Glutamatergic neuron (in vitro differentiated cells): ENCODE data around the gene FAM107B. TPM values are rescaled to one million over a fixed set of nuclear protein-coding genes. Genes with fewer than 3 reads are reported as not detected.

Source experiments
- DNase-seq: peaks from one replicate; pipeline ENCODE4 v3.0.0; 2022
- H3K27ac Mint-ChIP-seq: one replicate; pipeline ENCODE4 v1.8.0; 2020; ENCODE audit warnings: mild to moderate bottlenecking, mixed read lengths, inconsistent platforms; ENCODE audit not compliant: unreplicated experiment
- H3K27me3 Mint-ChIP-seq: one replicate; pipeline ENCODE4 v1.8.0; 2020; ENCODE audit warnings: mild to moderate bottlenecking, moderate library complexity, mixed read lengths, inconsistent platforms; ENCODE audit not compliant: unreplicated experiment
- H3K36me3 Mint-ChIP-seq: one replicate; pipeline ENCODE4 v1.8.0; 2020; ENCODE audit warnings: mild to moderate bottlenecking, mixed read lengths, inconsistent platforms; ENCODE audit not compliant: unreplicated experiment
- H3K4me1 Mint-ChIP-seq: one replicate; pipeline ENCODE4 v1.8.0; 2020; ENCODE audit warnings: mild to moderate bottlenecking, low read depth, mixed read lengths, inconsistent platforms; ENCODE audit not compliant: unreplicated experiment
- H3K4me3 Mint-ChIP-seq: one replicate; pipeline ENCODE4 v1.8.0; 2020; ENCODE audit warnings: mild to moderate bottlenecking, mixed read lengths, inconsistent platforms; ENCODE audit not compliant: unreplicated experiment
- H3K9me3 Mint-ChIP-seq: one replicate; pipeline ENCODE4 v1.8.0; 2020; ENCODE audit warnings: mild to moderate bottlenecking, moderate library complexity, mixed read lengths, inconsistent platforms; ENCODE audit not compliant: unreplicated experiment
- total RNA-seq: library from RNA; stranded (reverse); fragmentation: NEBNext Ultra II Directional; extraction: Animal tissue kit (Norgen Biotek cat#: 25700); gene quantifications from one replicate; pipeline ENCODE4 v1.2.1, GENCODE V29; 2021; ENCODE audit not compliant: unreplicated experiment
- TF ChIP-seq, protein P1 (sequence below): fragments of 200-600 bp; sonication (generic); IDR thresholded peaks from one replicate; pipeline ENCODE4 v1.5.0; 2021; ENCODE audit not compliant: partially characterized antibody, unreplicated experiment

The FAM107B gene
- total RNA-seq, 1 donor from 2014 or later: 88.6 TPM

- Mint-ChIP-seq H3K9me3 (peaks cover 3% of the 10 kb centered on the region), H3K27ac (no peak overlapping the region), H3K4me3 (no peak overlapping the region), H3K27me3 (peaks cover 1% of the 10 kb centered on the region), H3K4me1 (peaks cover 4% of the 10 kb centered on the region), H3K36me3 (peaks cover 8% of the 10 kb centered on the region)
- TF ChIP-seq, protein P1, sequence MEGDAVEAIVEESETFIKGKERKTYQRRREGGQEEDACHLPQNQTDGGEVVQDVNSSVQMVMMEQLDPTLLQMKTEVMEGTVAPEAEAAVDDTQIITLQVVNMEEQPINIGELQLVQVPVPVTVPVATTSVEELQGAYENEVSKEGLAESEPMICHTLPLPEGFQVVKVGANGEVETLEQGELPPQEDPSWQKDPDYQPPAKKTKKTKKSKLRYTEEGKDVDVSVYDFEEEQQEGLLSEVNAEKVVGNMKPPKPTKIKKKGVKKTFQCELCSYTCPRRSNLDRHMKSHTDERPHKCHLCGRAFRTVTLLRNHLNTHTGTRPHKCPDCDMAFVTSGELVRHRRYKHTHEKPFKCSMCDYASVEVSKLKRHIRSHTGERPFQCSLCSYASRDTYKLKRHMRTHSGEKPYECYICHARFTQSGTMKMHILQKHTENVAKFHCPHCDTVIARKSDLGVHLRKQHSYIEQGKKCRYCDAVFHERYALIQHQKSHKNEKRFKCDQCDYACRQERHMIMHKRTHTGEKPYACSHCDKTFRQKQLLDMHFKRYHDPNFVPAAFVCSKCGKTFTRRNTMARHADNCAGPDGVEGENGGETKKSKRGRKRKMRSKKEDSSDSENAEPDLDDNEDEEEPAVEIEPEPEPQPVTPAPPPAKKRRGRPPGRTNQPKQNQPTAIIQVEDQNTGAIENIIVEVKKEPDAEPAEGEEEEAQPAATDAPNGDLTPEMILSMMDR: no peak
- no peak for DNase-seq
Observed at GRCh38 chr10:14476641-14477407, 297.9 kb downstream of the FAM107B start.

DNA sequence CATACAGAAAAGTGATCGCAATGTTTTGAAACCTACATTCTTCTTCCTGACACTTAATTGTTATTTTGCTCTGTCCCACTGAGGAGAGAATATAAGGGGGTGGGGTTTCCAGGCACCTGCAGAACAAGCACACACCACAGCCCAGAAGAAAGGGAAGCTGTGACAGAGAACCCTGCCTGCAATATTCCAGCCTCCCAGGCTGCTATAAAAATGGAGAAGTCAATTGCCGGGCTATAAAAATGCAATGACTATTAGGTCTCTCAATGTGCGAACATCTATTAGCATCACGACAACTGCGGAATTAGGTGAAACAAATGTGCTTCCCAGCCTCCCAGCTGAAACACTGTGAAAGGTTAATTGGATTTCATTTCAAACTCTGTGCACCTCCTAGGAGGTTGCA is 298.7 kb downstream of the FAM107B start:
- H3K4me1 Mint-ChIP-seq: peaks cover 4% of the 10 kb centered on the region
- no peak overlapping the region for H3K27ac Mint-ChIP-seq
- TF ChIP-seq, protein P1: no peak

GRCh38 chr10:14474656-14475055 is 300.0 kb downstream of the FAM107B start:
- H3K4me1 Mint-ChIP-seq: peaks cover 4% of the 10 kb centered on the region
- peaks cover 1% of the 10 kb centered on the region for H3K27me3 Mint-ChIP-seq
- peaks cover 20% of the 10 kb centered on the region for H3K36me3 Mint-ChIP-seq
- no peak overlapping the region for H3K27ac Mint-ChIP-seq
- DNase-seq: no peak
- TF ChIP-seq, protein P1: no peak
- no peaks in the 10 kb centered on the region for H3K9me3 Mint-ChIP-seq
- H3K4me3 Mint-ChIP-seq: no peak overlapping the region

More for the DNA sequence above, 298.7 kb downstream of the FAM107B start:
- Mint-ChIP-seq H3K4me3 (no peak overlapping the region), H3K9me3 (no peaks in the 10 kb centered on the region), H3K27me3 (peaks cover 1% of the 10 kb centered on the region), H3K36me3 (peaks cover 8% of the 10 kb centered on the region)
- DNase-seq: no peak

DNA sequence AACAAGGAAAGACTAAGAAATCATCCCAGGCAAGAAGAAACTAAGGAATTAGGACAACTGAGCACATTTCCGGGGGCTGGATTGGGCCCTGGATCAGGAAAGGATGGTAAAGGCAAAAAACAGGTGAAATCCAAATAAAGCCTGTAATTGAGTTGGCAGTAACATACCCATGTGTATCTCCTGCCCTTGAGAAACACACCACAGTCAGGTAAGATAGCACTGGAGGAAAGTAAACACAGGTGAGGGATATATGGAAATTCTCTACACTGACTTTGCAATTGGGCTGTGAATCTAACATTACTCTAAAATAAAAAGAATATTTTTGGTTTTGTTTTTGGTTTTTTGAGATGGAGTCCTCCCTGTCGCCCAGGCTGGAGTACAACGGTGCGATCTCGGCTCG is 303.8 kb downstream of the FAM107B start:
- Mint-ChIP-seq H3K27ac (no peak overlapping the region), H3K27me3 (peaks cover 4% of the 10 kb centered on the region), H3K4me1 (no peaks in the 10 kb centered on the region), H3K4me3 (no peak overlapping the region), H3K9me3 (no peaks in the 10 kb centered on the region), H3K36me3 (peaks cover 20% of the 10 kb centered on the region)
- TF ChIP-seq, protein P1: no peak
- DNase-seq: no peak

DNA sequence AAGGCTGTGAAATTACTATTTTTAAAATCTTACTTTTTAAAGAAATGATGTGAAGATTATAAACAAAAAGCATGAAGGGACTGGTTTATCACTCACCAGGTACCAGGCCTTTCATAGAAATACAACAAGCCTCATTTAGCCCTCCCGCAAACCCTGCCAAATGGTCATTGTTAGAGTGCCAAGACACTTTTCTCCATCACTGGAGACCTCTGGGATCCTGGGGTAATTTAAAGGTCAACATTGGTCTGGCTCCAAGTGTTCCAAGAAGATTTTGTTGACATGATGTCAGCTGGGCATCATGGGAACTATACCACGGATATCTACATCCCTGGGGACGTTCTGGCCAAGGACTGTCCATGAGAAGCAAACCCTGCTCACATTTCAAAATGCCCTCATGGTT is 306.0 kb downstream of the FAM107B start:
- peaks cover 12% of the 10 kb centered on the region for H3K36me3 Mint-ChIP-seq
- H3K27me3 Mint-ChIP-seq: peaks cover 3% of the 10 kb centered on the region
- no peak overlapping the region for H3K27ac Mint-ChIP-seq
- H3K4me3 Mint-ChIP-seq: no peak overlapping the region
- no peaks in the 10 kb centered on the region for H3K9me3 Mint-ChIP-seq
- no peaks in the 10 kb centered on the region for H3K4me1 Mint-ChIP-seq
- no peak for DNase-seq
- TF ChIP-seq, protein P1: no peak

Other genes with a start within 250 kb of the FAM107B start
- 2.2 TPM for gene CDNF, start 63.1 kb upstream of the FAM107B start, total RNA-seq
- 10.1 TPM for gene HSPA14, start 63.4 kb upstream of the FAM107B start, total RNA-seq
- 13.7 TPM for gene MSANTD7, start 63.4 kb upstream of the FAM107B start, total RNA-seq
- gene SUV39H2, start 104.0 kb upstream of the FAM107B start, total RNA-seq: 15.1 TPM
- 8.5 TPM for gene DCLRE1C, start 179.2 kb upstream of the FAM107B start, total RNA-seq
- gene MEIG1, start 184.5 kb upstream of the FAM107B start, total RNA-seq: not detected